Measurements from ENCODE around the gene SEC23IP. TPM values are rescaled to one million over a fixed set of nuclear protein-coding genes. Genes with fewer than 3 reads are reported as not detected.

The SEC23IP gene
- total and polyA plus RNA-seq, 2 donors (not counting 3 experiments of a cell fraction or from before 2014, with no cell fraction given): 30.9 to 83.1 TPM

GRCh38 chr10:119845656-119846055, 46.9 kb upstream of the SEC23IP start:
- CTCF ChIA-PET: interaction anchor here (1.0 to 2.8 kb wide), 3 partner anchors 14 to 95 kb away, joined by 3 to 21 read pairs (median 9); no protein-coding TSS in a partner anchor
- H2AFZ ChIP-seq (ENCODE audit: low read depth, low read length): no peak overlapping the region
- POLR2A ChIA-PET: no interaction called here
- no peaks in the 10 kb centered on the region for H3K4me1 ChIP-seq (ENCODE audit: control insufficient read depth, extremely low read depth, insufficient read depth, low read length)
- no peaks in the 10 kb centered on the region for H3K9me3 ChIP-seq (replicated peaks; ENCODE audit: control insufficient read depth, insufficient read depth, low read length)
- TF ChIP-seq EZH2 (IDR thresholded peaks at IDR 0.05; ENCODE audit: borderline replicate concordance, low read depth, low read length, severe bottlenecking) (no peak), JUN (IDR thresholded peaks at IDR 0.05; ENCODE audit: borderline replicate concordance, insufficient read depth, insufficient read length, low read depth) (no peak)
- DNase-seq (ENCODE audit: low read depth, low spot score): no peak
- H3K4me2 ChIP-seq (ENCODE audit: insufficient read depth, low read length): no peak overlapping the region
- H4K20me1 ChIP-seq (replicated peaks; ENCODE audit: control insufficient read depth, extremely low read depth, insufficient read depth, low read length): no peaks in the 10 kb centered on the region
- H3K4me3 ChIP-seq (replicated peaks in 1 of 3; ENCODE audit: insufficient read depth in 1 of 3, low read depth in 1 of 3, low read length in 3 of 3): no peak overlapping the region
- H3K79me2 ChIP-seq (ENCODE audit: control insufficient read depth, insufficient read depth, low read length): no peaks in the 10 kb centered on the region
- H3K27me3 ChIP-seq (ENCODE audit: control insufficient read depth in 2 of 2, insufficient read depth in 2 of 2, low read length in 2 of 2): no peaks in the 10 kb centered on the region
- H3K36me3 ChIP-seq (ENCODE audit: control insufficient read depth in 2 of 2, extremely low read depth in 1 of 2, insufficient read depth in 2 of 2, low read length in 2 of 2): peaks cover 22 to 41% of the 10 kb centered on the region in 2 experiments
- no peaks in the 10 kb centered on the region for H3K9me1 ChIP-seq (replicated peaks; ENCODE audit: control insufficient read depth, extremely low read depth, insufficient read depth, low read length)
- dilution Hi-C loops (cut with MboI; ENCODE audit: extremely low pct_ligation_motif_present, low sequenced_read_pairs): no loop called here
- H3K27ac ChIP-seq (ENCODE audit: insufficient read depth, low read depth, low read length): no peak overlapping the region
- no peak overlapping the region for H3K9ac ChIP-seq (replicated peaks; ENCODE audit: extremely low read depth, insufficient read depth, low read length)
- intact Hi-C loops (cut with micrococcal nuclease): no loop called here
- no TSS peak for BruUV-seq (replicated peaks)
- no peak for FAIRE-seq

GRCh38 chr10:119849031-119849789, 43.3 kb upstream of the SEC23IP start:
- H3K9me3 ChIP-seq (replicated peaks; ENCODE audit: control insufficient read depth, insufficient read depth, low read length): no peaks in the 10 kb centered on the region
- no TSS peak for BruUV-seq (replicated peaks)
- dilution Hi-C loops (cut with MboI; ENCODE audit: extremely low pct_ligation_motif_present, low sequenced_read_pairs): no loop called here
- no peak overlapping the region for H3K4me2 ChIP-seq (ENCODE audit: insufficient read depth, low read length)
- H3K79me2 ChIP-seq (ENCODE audit: control insufficient read depth, insufficient read depth, low read length): peaks cover 5% of the 10 kb centered on the region
- POLR2A ChIA-PET: no interaction called here
- FAIRE-seq (no peak), DNase-seq (ENCODE audit: low read depth, low spot score) (no peak)
- TF ChIP-seq GATA2 (IDR thresholded peaks at IDR 0.05; ENCODE audit: insufficient read depth, insufficient read length, low read depth, low read length): no peak
- no peak for TF ChIP-seq MAX (IDR thresholded peaks at IDR 0.05; ENCODE audit: insufficient read depth, insufficient read length)
- no peak for TF ChIP-seq POLR2A (IDR thresholded peaks at IDR 0.05; ENCODE audit: low read depth, low read length)
- no peak for TF ChIP-seq POLR2AphosphoS5 (IDR thresholded peaks at IDR 0.05; ENCODE audit: insufficient read depth, low read depth, low read length)
- no peak for TF ChIP-seq MYC (IDR thresholded peaks at IDR 0.05; ENCODE audit: low read depth, low read length)
- no peak for TF ChIP-seq EZH2 (IDR thresholded peaks at IDR 0.05; ENCODE audit: borderline replicate concordance, low read depth, low read length, severe bottlenecking)
- TF ChIP-seq FOS (IDR thresholded peaks at IDR 0.05; ENCODE audit: borderline replicate concordance, insufficient read depth, low read length): no peak
- TF ChIP-seq CTCF (IDR thresholded peaks at IDR 0.05; ENCODE audit: extremely low read depth in 1 of 2, insufficient read depth in 1 of 2, low read depth in 1 of 2, low read length in 2 of 2): no peak
- no peak for TF ChIP-seq JUN (IDR thresholded peaks at IDR 0.05; ENCODE audit: borderline replicate concordance, insufficient read depth, insufficient read length, low read depth)
- H2AFZ ChIP-seq (ENCODE audit: low read depth, low read length): no peak overlapping the region
- CTCF ChIA-PET: interaction anchor here (0.9 to 1.9 kb wide), 4 partner anchors 11 to 162 kb away, joined by 4 to 22 read pairs (median 5); no protein-coding TSS in a partner anchor
- intact Hi-C loops (cut with micrococcal nuclease): no loop called here
- no peak overlapping the region for H3K4me3 ChIP-seq (replicated peaks in 1 of 3; ENCODE audit: insufficient read depth in 1 of 3, low read depth in 1 of 3, low read length in 3 of 3)
- H4K20me1 ChIP-seq (replicated peaks; ENCODE audit: control insufficient read depth, extremely low read depth, insufficient read depth, low read length): no peaks in the 10 kb centered on the region
- H3K27ac ChIP-seq (ENCODE audit: insufficient read depth, low read depth, low read length): no peak overlapping the region
- H3K4me1 ChIP-seq (ENCODE audit: control insufficient read depth, extremely low read depth, insufficient read depth, low read length): no peaks in the 10 kb centered on the region
- H3K27me3 ChIP-seq (ENCODE audit: control insufficient read depth in 2 of 2, insufficient read depth in 2 of 2, low read length in 2 of 2): no peaks in the 10 kb centered on the region
- no peaks in the 10 kb centered on the region for H3K9me1 ChIP-seq (replicated peaks; ENCODE audit: control insufficient read depth, extremely low read depth, insufficient read depth, low read length)
- no peak overlapping the region for H3K9ac ChIP-seq (replicated peaks; ENCODE audit: extremely low read depth, insufficient read depth, low read length)
- peaks cover 17 to 25% of the 10 kb centered on the region in 2 experiments for H3K36me3 ChIP-seq (ENCODE audit: control insufficient read depth in 2 of 2, extremely low read depth in 1 of 2, insufficient read depth in 2 of 2, low read length in 2 of 2)

Data from endothelial cell of umbilical vein (primary cell).